GM23338 (cell line): Measurements from ENCODE around the gene DLG2. TPM values are rescaled to one million over a fixed set of nuclear protein-coding genes. Genes with fewer than 3 reads are reported as not detected.

Experiments
- ATAC-seq: fragments of 200-7000 bp; cut with Tn5 transposase; 3 replicates; pipeline ENCODE4 v1.9.1; 2020
- DNase-seq: peaks from one replicate; pipeline ENCODE4 v3.0.0-alpha.2; 2015; ENCODE audit warnings: low spot score
- H2AFZ ChIP-seq: fragments of 200-600 bp; sonication (generic); 2 replicates; pipeline ENCODE4 v1.8.0; 2016; ENCODE audit warnings: antibody characterized with exemption, mild to moderate bottlenecking, moderate library complexity
- H3F3A ChIP-seq: fragments of 200-600 bp; sonication (generic); replicated peaks from 2 replicates; pipeline ENCODE4 v1.8.0; 2017; ENCODE audit warnings: antibody characterized with exemption, mixed run types, low read depth
- H3K27ac ChIP-seq: fragments of 200-600 bp; sonication (generic); 2 replicates; pipeline ENCODE4 v1.6.1; 2016; ENCODE audit warnings: low read depth
- H3K27me3 ChIP-seq: fragments of 200-600 bp; sonication (generic); 2 replicates; pipeline ENCODE4 v1.8.0; 2016; ENCODE audit warnings: mild to moderate bottlenecking, mixed run types, moderate library complexity; ENCODE audit not compliant: insufficient read depth
- H3K36me3 ChIP-seq: fragments of 200-600 bp; sonication (generic); 2 replicates; pipeline ENCODE4 v1.8.0; 2016; ENCODE audit warnings: mild to moderate bottlenecking; ENCODE audit not compliant: insufficient read depth
- H3K4me1 ChIP-seq: fragments of 200-600 bp; sonication (generic); 2 replicates; pipeline ENCODE4 v1.8.0; 2016; ENCODE audit warnings: mild to moderate bottlenecking, moderate library complexity; ENCODE audit not compliant: insufficient read depth
- H3K4me2 ChIP-seq: fragments of 200-600 bp; sonication (generic); 2 replicates; pipeline ENCODE4 v1.7.1; 2017; ENCODE audit warnings: mixed run types
- H3K4me3 ChIP-seq: fragments of 200-600 bp; sonication (generic); 2 replicates; pipeline ENCODE4 v1.6.1; 2016; ENCODE audit warnings: mixed run types
- H3K79me2 ChIP-seq: fragments of 200-600 bp; sonication (generic); replicated peaks from 2 replicates; pipeline ENCODE4 v1.8.0; 2017; ENCODE audit warnings: mild to moderate bottlenecking; ENCODE audit not compliant: insufficient read depth
- H3K9me2 ChIP-seq: fragments of 200-600 bp; sonication (generic); 2 replicates; pipeline ENCODE4 v1.8.0; 2017; ENCODE audit not compliant: insufficient read depth
- H4K20me1 ChIP-seq: fragments of 200-600 bp; sonication (generic); replicated peaks from 2 replicates; pipeline ENCODE4 v1.8.0; 2017; ENCODE audit warnings: mild to moderate bottlenecking; ENCODE audit not compliant: insufficient read depth
- H3K27ac Mint-ChIP-seq: 2 replicates; pipeline ENCODE4 v1.8.0; 2020; ENCODE audit warnings: inconsistent platforms, mild to moderate bottlenecking, moderate library complexity, mixed read lengths
- H3K27me3 Mint-ChIP-seq: 3 replicates; pipeline ENCODE4 v1.8.0; 2022; ENCODE audit warnings: low read depth, mild to moderate bottlenecking, moderate library complexity, mixed read lengths, inconsistent platforms; ENCODE audit not compliant: insufficient read depth, poor library complexity
- H3K36me3 Mint-ChIP-seq: 3 replicates; pipeline ENCODE4 v1.8.0; 2021; ENCODE audit warnings: low read depth, mild to moderate bottlenecking, inconsistent platforms, moderate library complexity, mixed read lengths
- H3K4me1 Mint-ChIP-seq: 3 replicates; pipeline ENCODE4 v1.8.0; 2020; ENCODE audit warnings: mild to moderate bottlenecking, inconsistent platforms, mixed read lengths
- H3K4me3 Mint-ChIP-seq: 3 replicates; pipeline ENCODE4 v1.8.0; 2021; ENCODE audit warnings: moderate library complexity, mild to moderate bottlenecking, inconsistent platforms, mixed read lengths
- H3K9me3 Mint-ChIP-seq: 3 replicates; pipeline ENCODE4 v1.8.0; 2020; ENCODE audit warnings: moderate library complexity, mild to moderate bottlenecking, inconsistent platforms, mixed read lengths
- CREB1 ChIP-seq: fragments of 250-450 bp; sonication (Bioruptor Pico); IDR thresholded peaks from 2 replicates; pipeline ENCODE4 v1.5.0; 2020; ENCODE audit warnings: low read depth, mild to moderate bottlenecking, moderate library complexity
- CTCF ChIP-seq, 2 experiments: fragments of 200-600 bp in 1 of 2; sonication (generic) in 1 of 2; conservative IDR thresholded peaks; 2 replicates each; pipeline versions ENCODE4 v1.5.1 to v1.6.1; 2016 to 2017; ENCODE audit warnings: antibody characterized with exemption in 2 of 2, low read depth in 2 of 2, mild to moderate bottlenecking in 2 of 2, moderate library complexity in 1 of 2
- ETS1 ChIP-seq: IDR thresholded peaks from 2 replicates; pipeline ENCODE4 v1.6.1; 2016; ENCODE audit warnings: antibody characterized with exemption
- EZH2 ChIP-seq: fragments of 200-600 bp; sonication (generic); IDR thresholded peaks from one replicate; pipeline ENCODE4 v1.8.0; 2017; ENCODE audit warnings: antibody characterized with exemption, mild to moderate bottlenecking, low read depth; ENCODE audit not compliant: unreplicated experiment
- EZH2phosphoT487 ChIP-seq: fragments of 200-600 bp; sonication (generic); IDR thresholded peaks from one replicate; pipeline ENCODE4 v1.8.1; 2018; ENCODE audit warnings: antibody characterized with exemption; ENCODE audit not compliant: unreplicated experiment
- JUNB ChIP-seq: IDR thresholded peaks from one replicate; pipeline ENCODE4 v1.6.1; 2016; ENCODE audit warnings: antibody characterized with exemption; ENCODE audit not compliant: unreplicated experiment
- NANOG ChIP-seq: IDR thresholded peaks from 2 replicates; pipeline ENCODE4 v1.6.1; 2016; ENCODE audit warnings: antibody characterized with exemption, borderline replicate concordance
- POLR2AphosphoS5 ChIP-seq: IDR thresholded peaks from 2 replicates; pipeline ENCODE4 v1.6.1; 2016; ENCODE audit warnings: antibody characterized with exemption, low read depth
- REST ChIP-seq: IDR thresholded peaks from one replicate; pipeline ENCODE4 v1.6.1; 2018; ENCODE audit warnings: antibody characterized with exemption; ENCODE audit not compliant: unreplicated experiment
- STAT1 ChIP-seq: IDR thresholded peaks from one replicate; pipeline ENCODE4 v1.6.1; 2016; ENCODE audit warnings: antibody characterized with exemption; ENCODE audit not compliant: unreplicated experiment
- ZNF114 ChIP-seq: fragments of 250-450 bp; sonication (Bioruptor Pico); IDR thresholded peaks from 2 replicates; pipeline ENCODE4 v1.5.0; 2020; ENCODE audit warnings: mild to moderate bottlenecking, moderate library complexity
- ZNF331 ChIP-seq: fragments of 250-450 bp; sonication (Bioruptor Pico); IDR thresholded peaks from 2 replicates; pipeline ENCODE4 v1.5.0; 2020; ENCODE audit warnings: low read depth, mild to moderate bottlenecking, moderate library complexity
- ZNF462 ChIP-seq: fragments of 250-450 bp; sonication (Bioruptor Pico); IDR thresholded peaks from 2 replicates; pipeline ENCODE4 v1.5.0; 2020; ENCODE audit warnings: mild to moderate bottlenecking, moderate library complexity
- polyA plus RNA-seq: library from polyadenylated mRNA; unstranded; fragments of >200 nt; fragmentation: Nextera tagmentation; extraction: Ambion mirVana; gene quantifications from 2 replicates; pipeline ENCODE4 v1.2.1, GENCODE V29; 2016
- total RNA-seq: library from RNA; depleted of rRNA; stranded (reverse); fragments of >200 nt; shearing (Covaris generic); gene quantifications from 2 replicates; pipeline ENCODE4 v1.2.3, GENCODE V29; 2014

The DLG2 gene
- total and polyA plus RNA-seq, 2 experiments from 2014 or later, result 19.8 to 21.5 TPM

- Histone ChIP-seq H3K27me3 (no peaks in the 10 kb centered on the region), H3F3A (no peaks in the 10 kb centered on the region), H3K4me1 (no peaks in the 10 kb centered on the region), H2AFZ (no peak overlapping the region), H3K27ac (no peak overlapping the region), H3K36me3 (no peaks in the 10 kb centered on the region), H4K20me1 (no peaks in the 10 kb centered on the region), H3K4me3 (no peak overlapping the region), H3K4me2 (no peak overlapping the region), H3K79me2 (no peaks in the 10 kb centered on the region), H3K9me2 (no peaks in the 10 kb centered on the region)
- H3K27ac Mint-ChIP-seq, result no peak overlapping the region
- H3K36me3 Mint-ChIP-seq, result no peaks in the 10 kb centered on the region
- TF ChIP-seq STAT1 (no peak), ZNF331 (no peak), NANOG (no peak), POLR2AphosphoS5 (no peak), CTCF (conservative IDR thresholded peaks at IDR 0.05; ENCODE audit: low read depth in 2 of 2) (no peak), CREB1 (CRISPR knock-in tag) (no peak), JUNB (no peak), EZH2phosphoT487 (no peak), REST (no peak), EZH2 (no peak), ETS1 (no peak), ZNF462 (CRISPR knock-in tag) (no peak), ZNF114 (CRISPR knock-in tag) (no peak)
- H3K27me3 Mint-ChIP-seq, result no peaks in the 10 kb centered on the region
- no peaks in the 10 kb centered on the region for H3K9me3 Mint-ChIP-seq
- DNase-seq, result no peak
- no peak for ATAC-seq
- H3K4me1 Mint-ChIP-seq, result no peaks in the 10 kb centered on the region; the same call in 2 of the 3 replicates
- no peak overlapping the region for H3K4me3 Mint-ChIP-seq
Observed at GRCh38 chr11:84958295-84958694, 668.8 kb downstream of the DLG2 start.
